Loucy (cell line): Measurements from ENCODE around the gene DHRS12.

Experiments
- H2AFZ ChIP-seq: fragments of 200-600 bp; sonication (generic); 2 replicates; pipeline ENCODE4 v1.6.0; 2016; ENCODE audit warnings: antibody characterized with exemption, mild to moderate bottlenecking, low read length, moderate library complexity
- H3F3A ChIP-seq: fragments of 200-600 bp; 2 replicates; pipeline ENCODE4 v1.6.0; 2016; ENCODE audit warnings: antibody characterized with exemption, low read depth, mild to moderate bottlenecking
- H3K27me3 ChIP-seq: fragments of 200-600 bp; sonication (generic); 2 replicates; pipeline ENCODE4 v1.6.1; 2014; ENCODE audit warnings: low read length, mild to moderate bottlenecking; ENCODE audit not compliant: insufficient read depth, poor library complexity, severe bottlenecking
- H3K36me3 ChIP-seq: fragments of 200-600 bp; sonication (generic); 2 replicates; pipeline ENCODE4 v1.6.1; 2016; ENCODE audit warnings: low read length; ENCODE audit not compliant: insufficient read depth
- H3K4me1 ChIP-seq: fragments of 200-600 bp; sonication (generic); 2 replicates; pipeline ENCODE4 v1.5.1; 2014; ENCODE audit warnings: low read length, mild to moderate bottlenecking; ENCODE audit not compliant: insufficient read depth, poor library complexity, severe bottlenecking
- H3K4me2 ChIP-seq: fragments of 200-600 bp; sonication (generic); 2 replicates; pipeline ENCODE4 v1.6.0; 2014; ENCODE audit warnings: antibody characterized with exemption, low read length, low read depth, mild to moderate bottlenecking; ENCODE audit not compliant: poor library complexity, severe bottlenecking
- H3K4me3 ChIP-seq: fragments of 200-600 bp; sonication (generic); 2 replicates; pipeline ENCODE4 v1.5.1; 2014; ENCODE audit warnings: low read length, mild to moderate bottlenecking, mixed read lengths; ENCODE audit not compliant: poor library complexity, severe bottlenecking
- H3K79me2 ChIP-seq: fragments of 200-600 bp; sonication (generic); 2 replicates; pipeline ENCODE4 v1.6.1; 2014; ENCODE audit warnings: low read length; ENCODE audit not compliant: insufficient read depth
- H3K9ac ChIP-seq: fragments of 200-600 bp; sonication (generic); 2 replicates; pipeline ENCODE4 v1.6.0; 2014; ENCODE audit warnings: mild to moderate bottlenecking, low read depth, low read length, moderate library complexity; ENCODE audit not compliant: poor library complexity, severe bottlenecking
- H3K9me2 ChIP-seq: fragments of 200-600 bp; sonication (generic); replicated peaks from 2 replicates; pipeline ENCODE4 v1.6.1; 2016; ENCODE audit warnings: low read depth, low read length, mixed read lengths
- H3K9me3 ChIP-seq: fragments of 200-600 bp; sonication (generic); 2 replicates; pipeline ENCODE4 v1.6.1; 2014; ENCODE audit warnings: mild to moderate bottlenecking, antibody characterized with exemption, low read length, low read depth; ENCODE audit not compliant: insufficient read depth
- H4K20me1 ChIP-seq: fragments of 200-600 bp; sonication (generic); 2 replicates; pipeline ENCODE4 v1.6.0; 2014; ENCODE audit warnings: antibody characterized with exemption, low read length, mild to moderate bottlenecking; ENCODE audit not compliant: insufficient read depth, poor library complexity, severe bottlenecking
- EZH2phosphoT487 ChIP-seq: fragments of 200-600 bp; IDR thresholded peaks from 2 replicates; pipeline ENCODE4 v1.6.1; 2018; ENCODE audit warnings: antibody characterized with exemption, mild to moderate bottlenecking, moderate library complexity, borderline replicate concordance
- TF ChIP-seq, protein P1 (sequence below): fragments of 200-600 bp; sonication (generic); conservative IDR thresholded peaks from 2 replicates; pipeline ENCODE4 v1.5.1; 2014; ENCODE audit warnings: mild to moderate bottlenecking, antibody characterized with exemption, low read length

DHRS12 gene

GRCh38 chr13:51726446-51727193 is 77.3 kb downstream of the DHRS12 start:
- Histone ChIP-seq H3K9me2 (no peaks in the 10 kb centered on the region), H3K4me1 (no peaks in the 10 kb centered on the region), H3K9me3 (no peaks in the 10 kb centered on the region), H3F3A (no peaks in the 10 kb centered on the region), H2AFZ (no peak overlapping the region), H4K20me1 (no peaks in the 10 kb centered on the region), H3K27me3 (no peaks in the 10 kb centered on the region), H3K4me2 (no peak overlapping the region), H3K9ac (no peak overlapping the region), H3K4me3 (no peak overlapping the region), H3K79me2 (no peaks in the 10 kb centered on the region), H3K36me3 (peaks cover 11% of the 10 kb centered on the region; the same call in 1 of the 2 replicates)
- TF ChIP-seq EZH2phosphoT487, result no peak
- TF ChIP-seq, protein P1, sequence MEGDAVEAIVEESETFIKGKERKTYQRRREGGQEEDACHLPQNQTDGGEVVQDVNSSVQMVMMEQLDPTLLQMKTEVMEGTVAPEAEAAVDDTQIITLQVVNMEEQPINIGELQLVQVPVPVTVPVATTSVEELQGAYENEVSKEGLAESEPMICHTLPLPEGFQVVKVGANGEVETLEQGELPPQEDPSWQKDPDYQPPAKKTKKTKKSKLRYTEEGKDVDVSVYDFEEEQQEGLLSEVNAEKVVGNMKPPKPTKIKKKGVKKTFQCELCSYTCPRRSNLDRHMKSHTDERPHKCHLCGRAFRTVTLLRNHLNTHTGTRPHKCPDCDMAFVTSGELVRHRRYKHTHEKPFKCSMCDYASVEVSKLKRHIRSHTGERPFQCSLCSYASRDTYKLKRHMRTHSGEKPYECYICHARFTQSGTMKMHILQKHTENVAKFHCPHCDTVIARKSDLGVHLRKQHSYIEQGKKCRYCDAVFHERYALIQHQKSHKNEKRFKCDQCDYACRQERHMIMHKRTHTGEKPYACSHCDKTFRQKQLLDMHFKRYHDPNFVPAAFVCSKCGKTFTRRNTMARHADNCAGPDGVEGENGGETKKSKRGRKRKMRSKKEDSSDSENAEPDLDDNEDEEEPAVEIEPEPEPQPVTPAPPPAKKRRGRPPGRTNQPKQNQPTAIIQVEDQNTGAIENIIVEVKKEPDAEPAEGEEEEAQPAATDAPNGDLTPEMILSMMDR, result no peak

- H3K4me3 ChIP-seq, result no peak overlapping the region
These were observed 79.2 kb downstream of the DHRS12 start for GRCh38 chr13:51724721-51725120.

DNA sequence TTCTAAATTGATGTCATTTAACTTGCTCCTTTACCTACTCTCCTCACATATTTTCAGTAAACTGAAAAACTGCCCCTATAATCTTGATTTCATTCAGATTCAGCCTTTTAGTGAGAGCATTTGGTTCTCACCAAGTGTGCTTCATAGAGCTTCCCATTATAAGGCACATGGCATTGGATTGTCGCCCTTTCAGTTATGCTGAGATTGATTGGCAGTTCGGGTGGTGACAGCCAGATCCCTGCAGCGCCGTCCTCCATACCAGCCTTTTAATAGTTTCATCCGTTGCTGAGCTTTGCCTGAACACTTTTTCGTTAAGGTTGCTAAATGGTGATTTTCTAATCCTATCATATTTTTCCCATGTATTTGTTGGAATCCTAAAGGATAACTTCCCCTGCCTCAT is 80.4 kb downstream of the DHRS12 start:
- H3F3A ChIP-seq, result no peaks in the 10 kb centered on the region
- H3K9me3 ChIP-seq, result no peaks in the 10 kb centered on the region
- H3K4me2 ChIP-seq, result no peak overlapping the region
- TF ChIP-seq EZH2phosphoT487, result no peak
- TF ChIP-seq, protein P1, result no peak
- no peak overlapping the region for H2AFZ ChIP-seq
- H3K27me3 ChIP-seq, result no peaks in the 10 kb centered on the region
- no peaks in the 10 kb centered on the region for H3K79me2 ChIP-seq
- peaks cover 8% of the 10 kb centered on the region; the same call in 1 of the 2 replicates for H3K36me3 ChIP-seq
- H3K9me2 ChIP-seq, result no peaks in the 10 kb centered on the region
- no peaks in the 10 kb centered on the region for H3K4me1 ChIP-seq
- no peak overlapping the region for H3K4me3 ChIP-seq
- no peaks in the 10 kb centered on the region for H4K20me1 ChIP-seq
- H3K9ac ChIP-seq, result no peak overlapping the region

More at GRCh38 chr13:51724721-51725120, 79.2 kb downstream of the DHRS12 start:
- TF ChIP-seq EZH2phosphoT487, result no peak
- TF ChIP-seq, protein P1, result no peak
- Histone ChIP-seq H3K27me3 (no peaks in the 10 kb centered on the region), H3K36me3 (peaks cover 8% of the 10 kb centered on the region; the same call in 1 of the 2 replicates), H3K9me2 (no peaks in the 10 kb centered on the region), H3F3A (no peaks in the 10 kb centered on the region), H3K9me3 (no peaks in the 10 kb centered on the region), H3K4me2 (no peak overlapping the region), H3K79me2 (no peaks in the 10 kb centered on the region), H3K9ac (no peak overlapping the region), H4K20me1 (no peaks in the 10 kb centered on the region), H3K4me1 (no peaks in the 10 kb centered on the region), H2AFZ (no peak overlapping the region)
